ENCODE results near the gene RASA4. TPM values are rescaled to one million over a fixed set of nuclear protein-coding genes. Genes with fewer than 3 reads are reported as not detected.
A peak's percentile ranks its signal among the peaks of the same experiment; 100 is the strongest.
"Not testable (repeated sequence)": the region's sequence is repeated elsewhere in the genome, so short reads cannot be mapped to it uniquely, and the experiment has no call there.

The RASA4 gene
- total RNA-seq, 8 experiments from 2014 or later = 1.7 to 19.1 (median 8.6) TPM

DNA sequence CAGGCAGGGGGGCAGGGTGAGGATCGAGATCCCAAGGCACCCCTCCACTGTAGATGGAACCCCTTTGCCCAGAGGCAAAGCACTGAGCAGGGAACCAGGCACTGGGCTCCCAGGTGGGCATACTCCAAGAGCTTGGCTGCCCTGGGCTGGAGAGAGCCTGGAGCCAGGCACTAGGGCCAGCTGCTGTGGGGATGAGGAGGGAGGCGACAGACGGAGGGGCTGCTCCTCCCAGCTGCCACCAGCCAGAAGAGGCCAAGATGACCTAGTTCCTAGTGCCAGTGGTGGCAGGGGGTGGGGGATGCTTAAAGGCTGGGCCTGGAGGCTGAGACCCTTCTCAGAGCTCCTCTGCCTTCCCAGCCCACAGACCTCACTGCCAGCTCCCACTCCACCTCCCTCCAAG, 1.7 kb downstream of the RASA4 start:
- H3K4me1 ChIP-seq (replicated peaks in 1 of 2); in situ Hi-C loops (cut with MboI; ENCODE audit: low pct_unique_long_range_greater_than_20kb in 2 of 9, low sequenced_read_pairs in 9 of 9, unreplicated experiment in 9 of 9); H3K4me3 ChIP-seq; H3K27ac ChIP-seq: not testable (repeated sequence)
- peak in 4 of 8 experiments; percentile 20 to 53 (median 34) for ATAC-seq (replicated peaks in 6 of 8)
- no CpG with 5 or more reads among the region's 3 CpGs for WGBS, 10 experiments

GRCh38 chr7:102614346-102614697, 2.2 kb downstream of the RASA4 start:
- H3K27ac ChIP-seq; in situ Hi-C loops (cut with MboI; ENCODE audit: low pct_unique_long_range_greater_than_20kb in 2 of 9, low sequenced_read_pairs in 9 of 9, unreplicated experiment in 9 of 9); H3K4me3 ChIP-seq; H3K4me1 ChIP-seq (replicated peaks in 1 of 2): not testable (repeated sequence)
- WGBS, 10 experiments = no CpG with 5 or more reads among the region's 4 CpGs
- ATAC-seq (replicated peaks in 6 of 8) = peak in 2 of 8 experiments; percentile 5 to 6

DNA sequence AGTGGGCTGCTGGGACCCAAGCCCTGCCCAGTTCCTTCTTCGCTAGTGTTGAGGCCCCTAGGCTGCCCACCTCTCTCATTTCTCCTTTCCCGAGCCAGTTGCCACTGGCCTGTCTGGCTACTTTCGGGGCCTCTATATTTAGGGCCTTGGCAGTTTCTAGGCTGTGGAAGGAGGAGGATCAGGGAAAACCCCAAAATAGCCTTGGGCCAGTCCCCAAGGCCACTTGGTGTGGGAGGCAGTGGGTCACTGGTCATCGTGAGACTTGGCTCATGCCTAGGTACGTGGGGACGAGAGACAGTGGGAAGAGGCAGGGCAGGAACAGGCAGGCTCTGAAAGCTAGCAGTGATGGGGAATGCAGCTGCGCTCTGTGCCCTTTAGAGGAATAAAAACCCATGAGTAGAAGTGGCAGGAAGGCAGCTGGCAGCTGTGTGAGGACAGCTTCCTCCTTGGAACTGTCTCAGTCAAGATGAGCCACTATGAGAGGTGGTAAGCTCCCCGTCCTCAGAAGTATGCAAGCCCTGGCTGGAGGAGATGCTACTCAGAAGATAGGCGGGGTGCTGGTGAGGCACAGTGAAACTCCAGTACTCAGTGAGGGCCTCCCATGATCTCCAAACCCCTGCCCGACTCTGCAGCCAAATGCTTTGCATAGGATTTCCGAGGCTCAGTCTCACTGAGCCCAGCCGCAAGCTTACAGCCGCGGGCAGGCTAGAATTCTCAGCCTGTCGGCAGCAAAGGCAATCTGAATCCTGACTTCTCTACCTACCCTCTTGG, 2.8 kb downstream of the RASA4 start:
- peak in 1 of 8 experiments; percentile 24 for ATAC-seq (replicated peaks in 6 of 8)

GRCh38 chr7:102611675-102612325, 4.8 kb downstream of the RASA4 start:
- H3K4me1 ChIP-seq (replicated peaks in 1 of 2); in situ Hi-C loops (cut with MboI; ENCODE audit: low pct_unique_long_range_greater_than_20kb in 2 of 9, low sequenced_read_pairs in 9 of 9, unreplicated experiment in 9 of 9); H3K27ac ChIP-seq; H3K4me3 ChIP-seq: not testable (repeated sequence)
- peak in 4 of 8 experiments; percentile 5 to 16 (median 11) for ATAC-seq (replicated peaks in 6 of 8)
- WGBS, 10 experiments = no CpG with 5 or more reads among the region's 10 CpGs

More for the DNA sequence above, 2.8 kb downstream of the RASA4 start:
- H3K27ac ChIP-seq; H3K4me1 ChIP-seq (replicated peaks in 1 of 2); H3K4me3 ChIP-seq; in situ Hi-C loops (cut with MboI; ENCODE audit: low pct_unique_long_range_greater_than_20kb in 2 of 9, low sequenced_read_pairs in 9 of 9, unreplicated experiment in 9 of 9): not testable (repeated sequence)
- no CpG with 5 or more reads among the region's 15 CpGs for WGBS, 10 experiments

DNA sequence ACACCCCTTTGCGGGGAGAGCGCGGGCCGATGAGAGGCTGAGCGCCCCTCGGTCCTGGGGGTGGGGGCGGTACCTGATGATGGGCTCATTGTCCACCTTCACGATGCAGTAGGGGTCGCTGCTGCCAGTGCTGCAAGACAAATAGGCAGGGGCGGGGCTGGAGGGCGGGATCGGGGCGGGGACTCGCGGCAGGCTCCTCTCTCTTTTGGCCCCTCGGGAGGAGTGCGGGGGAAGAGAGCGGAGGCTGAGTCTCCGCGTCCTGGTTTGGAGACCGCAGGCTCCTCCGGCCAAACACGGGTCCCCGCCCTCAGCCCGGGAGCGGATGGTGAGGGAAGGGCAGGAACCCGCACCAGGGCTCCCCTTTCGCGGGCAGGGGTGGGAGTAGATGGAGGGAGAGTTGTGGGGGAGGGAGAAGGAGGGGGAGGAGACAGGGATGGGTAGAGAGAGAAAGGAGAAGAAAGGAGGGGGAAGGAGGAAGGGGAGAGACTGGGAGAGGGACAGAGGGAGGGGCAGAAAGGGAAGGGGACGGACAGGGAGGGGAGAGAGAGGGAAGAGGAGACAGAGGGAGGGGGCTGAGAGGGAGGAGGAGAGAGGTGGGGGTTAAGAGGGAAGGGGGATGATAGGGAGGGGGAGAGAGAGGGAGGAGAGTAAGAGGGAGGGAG, 5.4 kb downstream of the RASA4 start:
- WGBS, 10 experiments = no CpG with 5 or more reads among the region's 30 CpGs
- H3K4me1 ChIP-seq (replicated peaks in 1 of 2); H3K27ac ChIP-seq; in situ Hi-C loops (cut with MboI; ENCODE audit: low pct_unique_long_range_greater_than_20kb in 2 of 9, low sequenced_read_pairs in 9 of 9, unreplicated experiment in 9 of 9); H3K4me3 ChIP-seq: not testable (repeated sequence)
- ATAC-seq (replicated peaks in 6 of 8) = peak; percentile 59 to 90 (median 80)

DNA sequence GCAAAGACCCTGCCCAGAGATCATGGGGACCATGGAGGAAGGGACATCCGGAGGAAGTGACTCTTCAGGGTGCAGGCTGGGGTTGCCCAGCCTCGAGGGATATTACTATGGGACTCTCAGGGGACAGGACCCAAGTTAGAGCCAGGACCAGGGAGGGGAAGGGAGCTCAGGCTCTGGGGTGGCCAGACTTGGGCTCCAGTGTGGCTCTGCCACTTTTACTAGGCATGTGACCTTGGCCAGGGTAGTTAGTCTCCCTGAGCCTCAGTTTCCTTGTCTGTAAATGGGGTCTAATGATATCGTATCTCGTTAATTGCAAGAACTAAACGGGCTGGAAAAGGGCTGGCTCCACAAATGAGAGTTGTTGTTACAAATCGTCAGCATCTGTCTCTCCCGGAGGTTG, 6.1 kb downstream of the RASA4 start:
- H3K27ac ChIP-seq; in situ Hi-C loops (cut with MboI; ENCODE audit: low pct_unique_long_range_greater_than_20kb in 2 of 9, low sequenced_read_pairs in 9 of 9, unreplicated experiment in 9 of 9); ATAC-seq (replicated peaks in 6 of 8); H3K4me1 ChIP-seq (replicated peaks in 1 of 2); H3K4me3 ChIP-seq: not testable (repeated sequence)
- no CpG with 5 or more reads among the region's 7 CpGs for WGBS, 10 experiments

GRCh38 chr7:102609734-102610133, 6.8 kb downstream of the RASA4 start:
- WGBS, 10 experiments = no CpG with 5 or more reads among the region's 10 CpGs
- H3K4me1 ChIP-seq (replicated peaks in 1 of 2); ATAC-seq (replicated peaks in 6 of 8); H3K4me3 ChIP-seq; H3K27ac ChIP-seq; in situ Hi-C loops (cut with MboI; ENCODE audit: low pct_unique_long_range_greater_than_20kb in 2 of 9, low sequenced_read_pairs in 9 of 9, unreplicated experiment in 9 of 9): not testable (repeated sequence)

DNA sequence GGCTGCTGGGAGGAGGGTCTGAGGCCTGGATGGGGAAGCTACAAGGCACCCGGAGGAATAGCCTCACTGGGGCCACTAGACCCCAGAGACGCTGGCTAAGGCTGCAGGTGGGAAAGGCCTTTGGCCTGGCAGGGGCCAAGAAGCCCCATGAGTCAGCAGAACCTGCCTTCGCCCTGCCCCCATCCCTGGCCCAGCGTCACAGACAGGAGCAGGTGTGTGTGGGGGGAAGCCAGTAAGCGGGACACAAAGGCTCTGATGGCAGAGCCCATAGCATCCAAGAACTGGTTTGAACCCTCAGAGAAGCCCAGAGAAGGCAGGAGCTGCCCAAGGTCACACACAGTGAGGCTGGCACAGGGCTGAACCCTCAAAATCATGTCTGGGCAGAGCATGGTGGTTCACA, 9.7 kb downstream of the RASA4 start:
- H3K4me3 ChIP-seq; H3K4me1 ChIP-seq (replicated peaks in 1 of 2); in situ Hi-C loops (cut with MboI; ENCODE audit: low pct_unique_long_range_greater_than_20kb in 2 of 9, low sequenced_read_pairs in 9 of 9, unreplicated experiment in 9 of 9); ATAC-seq (replicated peaks in 6 of 8); H3K27ac ChIP-seq: not testable (repeated sequence)
- no CpG with 5 or more reads among the region's 5 CpGs for WGBS, 10 experiments

GRCh38 chr7:102604431-102605145, 12.0 kb downstream of the RASA4 start:
- no CpG with 5 or more reads among the region's 19 CpGs for WGBS, 10 experiments
- H3K27ac ChIP-seq; H3K4me3 ChIP-seq; in situ Hi-C loops (cut with MboI; ENCODE audit: low pct_unique_long_range_greater_than_20kb in 2 of 9, low sequenced_read_pairs in 9 of 9, unreplicated experiment in 9 of 9); H3K4me1 ChIP-seq (replicated peaks in 1 of 2): not testable (repeated sequence)
- peak; percentile 74 to 97 (median 81) for ATAC-seq (replicated peaks in 6 of 8)

DNA sequence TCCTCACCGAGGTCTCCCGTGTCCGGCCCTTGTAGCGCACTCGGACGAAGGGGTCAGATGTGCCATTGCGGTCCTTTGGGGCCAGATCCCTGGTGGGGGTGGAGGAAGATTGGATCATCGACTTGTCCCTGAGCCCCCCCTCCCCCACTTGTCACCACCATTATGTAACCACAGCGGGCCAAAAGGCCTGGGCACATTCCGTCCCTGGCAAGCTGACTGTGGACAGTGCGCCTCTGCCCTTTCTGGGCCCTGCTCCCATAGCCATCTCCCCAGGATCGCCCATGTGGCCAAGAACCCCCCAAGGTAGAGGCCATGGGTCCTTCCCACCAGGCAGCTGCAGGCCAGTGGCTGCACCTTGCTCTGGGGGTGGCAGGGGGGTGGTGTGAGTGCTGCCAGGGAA, 14.2 kb downstream of the RASA4 start:
- in situ Hi-C loops (cut with MboI; ENCODE audit: low pct_unique_long_range_greater_than_20kb in 2 of 9, low sequenced_read_pairs in 9 of 9, unreplicated experiment in 9 of 9); ATAC-seq (replicated peaks in 6 of 8); H3K4me3 ChIP-seq; H3K27ac ChIP-seq; H3K4me1 ChIP-seq (replicated peaks in 1 of 2): not testable (repeated sequence)
- WGBS, 10 experiments = no CpG with 5 or more reads among the region's 12 CpGs

DNA sequence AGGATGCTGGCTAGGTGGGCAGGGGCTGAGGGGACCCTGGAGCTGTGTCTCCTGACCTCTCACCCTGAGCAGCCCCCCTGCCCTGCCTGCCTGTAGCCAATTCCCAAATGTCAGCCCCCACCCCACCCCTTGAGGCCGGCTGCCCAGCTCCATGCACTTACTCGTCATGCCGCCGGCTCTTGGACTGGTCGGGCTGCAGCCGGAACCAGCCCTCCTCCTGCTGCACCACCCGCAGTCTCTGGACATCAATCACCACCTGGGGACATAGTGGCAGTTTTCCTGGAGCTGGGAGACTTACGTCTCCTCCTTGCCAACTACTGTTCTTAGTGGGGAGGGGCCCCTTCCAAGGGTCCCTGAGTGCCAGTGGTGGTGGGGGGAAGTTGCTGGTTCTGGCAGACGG, 16.9 kb downstream of the RASA4 start:
- H3K4me3 ChIP-seq; H3K4me1 ChIP-seq (replicated peaks in 1 of 2); H3K27ac ChIP-seq; in situ Hi-C loops (cut with MboI; ENCODE audit: low pct_unique_long_range_greater_than_20kb in 2 of 9, low sequenced_read_pairs in 9 of 9, unreplicated experiment in 9 of 9): not testable (repeated sequence)
- WGBS, 10 experiments = no CpG with 5 or more reads among the region's 9 CpGs
- ATAC-seq (replicated peaks in 6 of 8) = peak in 2 of 8 experiments; percentile 14 to 15

GRCh38 chr7:102596036-102596435, 20.5 kb downstream of the RASA4 start:
- WGBS, 10 experiments = no CpG with 5 or more reads among the region's 10 CpGs
- ATAC-seq (replicated peaks in 6 of 8); in situ Hi-C loops (cut with MboI; ENCODE audit: low pct_unique_long_range_greater_than_20kb in 2 of 9, low sequenced_read_pairs in 9 of 9, unreplicated experiment in 9 of 9); H3K4me1 ChIP-seq (replicated peaks in 1 of 2); H3K27ac ChIP-seq; H3K4me3 ChIP-seq: not testable (repeated sequence)

GRCh38 chr7:102593637-102594334, 22.8 kb downstream of the RASA4 start:
- no CpG with 5 or more reads among the region's 68 CpGs for WGBS, 10 experiments
- ATAC-seq (replicated peaks in 6 of 8) = peak in 7 of 8 experiments; percentile 4 to 41 (median 24)
- H3K27ac ChIP-seq; H3K4me1 ChIP-seq (replicated peaks in 1 of 2); H3K4me3 ChIP-seq; in situ Hi-C loops (cut with MboI; ENCODE audit: low pct_unique_long_range_greater_than_20kb in 2 of 9, low sequenced_read_pairs in 9 of 9, unreplicated experiment in 9 of 9): not testable (repeated sequence)

All from motor neuron (in vitro differentiated cells).